ENCODE measurements around the gene NFYA. TPM values are rescaled to one million over a fixed set of nuclear protein-coding genes. Genes with fewer than 3 reads are reported as not detected.
A peak's percentile ranks its signal among the peaks of the same experiment; 100 is the strongest.

The NFYA gene
- total and polyA plus RNA-seq, 2 donors: 12.3 to 30.5 TPM

- no peaks in the 10 kb centered on the region for H3K4me1 ChIP-seq (ENCODE audit: insufficient read depth)
- WGBS: under 1% methylated on average over 63 of the region's 63 CpGs
- peaks cover 3% of the 10 kb centered on the region for H3K36me3 ChIP-seq (ENCODE audit: insufficient read depth)
- peak within 1 kb of the TSS; percentile 87 for H3K4me3 ChIP-seq (ENCODE audit: low read depth, low read length)
- peak; percentile 85 for DNase-seq (ENCODE audit: extremely low spot score)
- H3K27ac ChIP-seq (ENCODE audit: low read depth): peak within 1 kb of the TSS; percentile 100
Observed at GRCh38 chr6:41071923-41072835, 595 bp upstream of the NFYA start, which contains the start of gene OARD1. TSS of gene OARD1 (minus strand) at chr6:41072356. CDS start at chr6:41071634, 722 bp downstream.

GRCh38 chr6:41073203-41073967, 611 bp downstream of the NFYA start:
- DNase-seq (ENCODE audit: extremely low spot score): peak; percentile 62
- Histone ChIP-seq H3K4me1 (ENCODE audit: insufficient read depth) (no peaks in the 10 kb centered on the region), H3K27ac (ENCODE audit: low read depth) (peak overlapping the region; percentile 99), H3K36me3 (ENCODE audit: insufficient read depth) (peaks cover 3% of the 10 kb centered on the region), H3K4me3 (ENCODE audit: low read depth, low read length) (peak overlapping the region; percentile 87)
- WGBS: under 1% methylated on average over 74 of the region's 74 CpGs

- WGBS: 4% methylated on average over 11 of the region's 11 CpGs
- Histone ChIP-seq H3K27ac (ENCODE audit: low read depth) (peak overlapping the region; percentile 99), H3K4me3 (ENCODE audit: low read depth, low read length) (peak overlapping the region; percentile 87), H3K4me1 (ENCODE audit: insufficient read depth) (no peaks in the 10 kb centered on the region), H3K36me3 (ENCODE audit: insufficient read depth) (peaks cover 3% of the 10 kb centered on the region)
- DNase-seq (ENCODE audit: extremely low spot score): no peak
Observed at GRCh38 chr6:41073968-41074691, 1.4 kb downstream of the NFYA start.

- Histone ChIP-seq H3K36me3 (ENCODE audit: insufficient read depth) (peaks cover under 1% of the 10 kb centered on the region), H3K4me3 (ENCODE audit: low read depth, low read length) (no peak overlapping the region), H3K27ac (ENCODE audit: low read depth) (peak overlapping the region; percentile 5), H3K4me1 (ENCODE audit: insufficient read depth) (no peaks in the 10 kb centered on the region)
- 48% methylated on average over 11 of the region's 11 CpGs for WGBS
- no peak for DNase-seq (ENCODE audit: extremely low spot score)
Observed at GRCh38 chr6:41074692-41075436, 2.1 kb downstream of the NFYA start.

- no peak overlapping the region for H3K4me3 ChIP-seq (ENCODE audit: low read depth, low read length)
- H3K36me3 ChIP-seq (ENCODE audit: insufficient read depth): peaks cover 3% of the 10 kb centered on the region
- no peaks in the 10 kb centered on the region for H3K4me1 ChIP-seq (ENCODE audit: insufficient read depth)
- no peak for DNase-seq (ENCODE audit: extremely low spot score)
- WGBS: 62% methylated on average over 4 of the region's 4 CpGs
- H3K27ac ChIP-seq (ENCODE audit: low read depth): peak overlapping the region; percentile 30
Observed at GRCh38 chr6:41075651-41076626, 3.2 kb downstream of the NFYA start.

- WGBS: 88% methylated on average over 2 of the region's 2 CpGs
- peaks cover 3% of the 10 kb centered on the region for H3K36me3 ChIP-seq (ENCODE audit: insufficient read depth)
- no peaks in the 10 kb centered on the region for H3K4me1 ChIP-seq (ENCODE audit: insufficient read depth)
- no peak overlapping the region for H3K4me3 ChIP-seq (ENCODE audit: low read depth, low read length)
- H3K27ac ChIP-seq (ENCODE audit: low read depth): no peak overlapping the region
- DNase-seq (ENCODE audit: extremely low spot score): no peak
Observed at GRCh38 chr6:41077536-41077935, 4.8 kb downstream of the NFYA start.

GRCh38 chr6:41078101-41078500, 5.3 kb downstream of the NFYA start:
- no peaks in the 10 kb centered on the region for H3K4me1 ChIP-seq (ENCODE audit: insufficient read depth)
- H3K4me3 ChIP-seq (ENCODE audit: low read depth, low read length): no peak overlapping the region
- 69% methylated on average over 3 of the region's 3 CpGs for WGBS
- no peak for DNase-seq (ENCODE audit: extremely low spot score)
- H3K27ac ChIP-seq (ENCODE audit: low read depth): no peak overlapping the region
- H3K36me3 ChIP-seq (ENCODE audit: insufficient read depth): peaks cover 3% of the 10 kb centered on the region

GRCh38 chr6:41079080-41079479, 6.3 kb downstream of the NFYA start:
- H3K27ac ChIP-seq (ENCODE audit: low read depth): no peak overlapping the region
- no peak overlapping the region for H3K4me3 ChIP-seq (ENCODE audit: low read depth, low read length)
- WGBS: 94% methylated on average over 1 of the region's 1 CpG
- H3K4me1 ChIP-seq (ENCODE audit: insufficient read depth): no peaks in the 10 kb centered on the region
- no peak for DNase-seq (ENCODE audit: extremely low spot score)
- H3K36me3 ChIP-seq (ENCODE audit: insufficient read depth): peaks cover 3% of the 10 kb centered on the region

- WGBS: 82% methylated on average over 2 of the region's 2 CpGs
- no peaks in the 10 kb centered on the region for H3K4me1 ChIP-seq (ENCODE audit: insufficient read depth)
- no peak overlapping the region for H3K4me3 ChIP-seq (ENCODE audit: low read depth, low read length)
- no peak for DNase-seq (ENCODE audit: extremely low spot score)
- no peak overlapping the region for H3K27ac ChIP-seq (ENCODE audit: low read depth)
- peaks cover 3% of the 10 kb centered on the region for H3K36me3 ChIP-seq (ENCODE audit: insufficient read depth)
Observed at GRCh38 chr6:41080621-41081020, 7.8 kb downstream of the NFYA start.

- no peak for DNase-seq (ENCODE audit: extremely low spot score)
- no peak overlapping the region for H3K27ac ChIP-seq (ENCODE audit: low read depth)
- peaks cover 3% of the 10 kb centered on the region for H3K36me3 ChIP-seq (ENCODE audit: insufficient read depth)
- H3K4me3 ChIP-seq (ENCODE audit: low read depth, low read length): no peak overlapping the region
- no peaks in the 10 kb centered on the region for H3K4me1 ChIP-seq (ENCODE audit: insufficient read depth)
Observed at GRCh38 chr6:41083072-41083471, 10.3 kb downstream of the NFYA start.

GRCh38 chr6:41085182-41085581, 12.4 kb downstream of the NFYA start:
- no peaks in the 10 kb centered on the region for H3K4me1 ChIP-seq (ENCODE audit: insufficient read depth)
- H3K4me3 ChIP-seq (ENCODE audit: low read depth, low read length): no peak overlapping the region
- no peak overlapping the region for H3K27ac ChIP-seq (ENCODE audit: low read depth)
- no peak for DNase-seq (ENCODE audit: extremely low spot score)
- H3K36me3 ChIP-seq (ENCODE audit: insufficient read depth): peaks cover 3% of the 10 kb centered on the region

GRCh38 chr6:41088451-41088850, 15.7 kb downstream of the NFYA start:
- Histone ChIP-seq H3K27ac (ENCODE audit: low read depth) (no peak overlapping the region), H3K4me3 (ENCODE audit: low read depth, low read length) (no peak overlapping the region), H3K4me1 (ENCODE audit: insufficient read depth) (no peaks in the 10 kb centered on the region), H3K36me3 (ENCODE audit: insufficient read depth) (peaks cover 6% of the 10 kb centered on the region)
- WGBS: 96% methylated on average over 4 of the region's 4 CpGs
- DNase-seq (ENCODE audit: extremely low spot score): no peak

Measured in urinary bladder (tissue), 4 donors.